GM21619 (cell line): Measurements from ENCODE around the gene PLCG2.

Source experiments
- ATAC-seq: cut with Tn5 transposase; IDR thresholded peaks from one replicate; pipeline ENCODE4 v1.9.1; 2021; ENCODE audit not compliant: unreplicated experiment

Gene PLCG2

DNA sequence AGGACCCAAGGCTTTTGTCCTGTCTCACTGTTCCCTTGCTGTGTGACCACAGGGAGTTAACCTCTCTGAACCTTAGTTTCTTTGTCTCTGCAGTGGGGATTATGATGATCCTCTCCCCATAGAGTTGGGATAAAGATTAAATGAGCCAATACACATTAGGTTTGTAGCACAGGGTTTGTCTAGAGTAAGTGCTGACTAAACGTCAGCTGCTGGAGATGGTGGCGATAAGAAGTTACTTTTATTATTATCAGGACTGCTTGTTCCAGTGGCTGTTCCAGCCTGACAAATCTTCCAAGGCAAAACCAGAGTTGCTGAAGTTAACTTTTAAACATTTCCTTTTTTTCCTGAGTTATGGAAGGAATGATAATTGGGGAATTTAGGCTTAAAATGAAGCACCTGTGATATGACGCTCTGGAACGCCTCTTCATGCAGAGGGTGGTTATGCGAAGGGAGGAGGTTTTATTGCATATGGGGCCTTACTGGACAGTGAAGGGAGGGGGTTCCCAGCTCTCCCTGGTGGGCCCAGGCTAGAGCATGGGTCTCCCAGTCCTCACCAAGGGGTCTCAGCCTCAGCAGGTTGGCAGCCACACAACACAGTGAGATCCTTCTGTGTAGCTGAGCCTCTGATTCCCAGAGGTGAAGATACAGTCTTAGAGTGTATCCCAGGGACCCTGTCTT lies 35.8 kb downstream of the PLCG2 start:
- no peak for ATAC-seq

GRCh38 chr16:81815429-81815766 lies 36.3 kb downstream of the PLCG2 start:
- ATAC-seq, result no peak

GRCh38 chr16:81816351-81816750 lies 37.3 kb downstream of the PLCG2 start:
- no peak for ATAC-seq

- no peak for ATAC-seq
Measured at GRCh38 chr16:81816793-81817210, 37.7 kb downstream of the PLCG2 start.

- ATAC-seq, result no peak
Measured at GRCh38 chr16:81817296-81817695, 38.2 kb downstream of the PLCG2 start.

GRCh38 chr16:81817789-81818567 lies 38.9 kb downstream of the PLCG2 start:
- ATAC-seq, result peak; percentile 26

GRCh38 chr16:81818568-81818896 lies 39.4 kb downstream of the PLCG2 start:
- no peak for ATAC-seq

DNA sequence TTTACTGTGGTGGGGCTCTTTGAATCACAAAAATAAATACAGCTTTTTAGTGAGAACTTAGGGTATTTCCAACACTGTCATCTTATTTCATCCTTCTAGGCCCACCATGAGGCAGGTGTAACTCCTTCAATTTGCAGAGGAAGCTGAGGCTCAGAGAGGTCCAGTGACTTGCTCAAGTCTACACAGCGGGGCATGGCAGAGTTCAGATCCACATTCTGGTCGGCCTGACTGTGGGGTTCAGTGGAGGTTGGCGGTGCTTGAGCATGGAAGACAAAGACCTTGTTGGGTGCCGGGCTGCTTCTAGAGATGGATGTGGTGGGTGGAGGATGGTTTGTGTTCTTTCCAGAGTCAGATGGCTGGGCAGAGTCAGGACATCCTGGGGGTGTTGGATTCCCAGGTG lies 39.8 kb downstream of the PLCG2 start:
- ATAC-seq, result no peak

DNA sequence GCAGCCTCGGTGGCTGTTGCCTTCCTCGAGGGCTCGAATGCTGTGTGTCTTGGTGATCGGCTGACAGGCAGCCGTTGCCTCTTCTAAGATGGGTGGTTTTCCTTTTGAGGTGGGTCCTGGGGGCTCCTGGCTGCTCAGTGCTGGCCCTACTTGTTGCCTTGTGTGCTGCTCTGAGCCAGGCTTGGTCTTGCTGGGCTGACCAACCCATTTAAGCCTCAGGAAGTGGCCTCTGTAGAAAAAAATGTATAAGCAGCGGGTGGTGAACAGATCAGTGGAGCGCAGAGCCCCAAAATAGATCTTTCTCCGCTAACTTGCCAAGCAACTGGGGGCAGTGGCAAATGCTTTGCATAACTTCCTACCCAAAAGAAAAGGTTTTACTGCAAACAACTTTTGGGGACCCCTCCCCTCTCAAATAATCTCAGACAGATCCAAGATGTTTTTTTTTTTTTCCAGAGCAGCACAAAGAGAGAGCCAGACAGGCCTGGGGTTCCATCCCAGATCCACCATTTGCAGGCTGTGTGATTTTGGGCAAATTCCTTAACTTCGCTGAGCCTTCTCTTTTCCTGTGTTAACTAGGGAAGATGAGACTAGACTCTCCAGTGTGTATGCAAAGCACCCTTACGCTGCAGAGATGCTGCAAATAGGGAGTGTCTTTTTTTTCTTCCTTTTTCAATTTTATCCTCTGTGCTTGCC lies 42.5 kb downstream of the PLCG2 start:
- ATAC-seq, result peak; percentile 45

DNA sequence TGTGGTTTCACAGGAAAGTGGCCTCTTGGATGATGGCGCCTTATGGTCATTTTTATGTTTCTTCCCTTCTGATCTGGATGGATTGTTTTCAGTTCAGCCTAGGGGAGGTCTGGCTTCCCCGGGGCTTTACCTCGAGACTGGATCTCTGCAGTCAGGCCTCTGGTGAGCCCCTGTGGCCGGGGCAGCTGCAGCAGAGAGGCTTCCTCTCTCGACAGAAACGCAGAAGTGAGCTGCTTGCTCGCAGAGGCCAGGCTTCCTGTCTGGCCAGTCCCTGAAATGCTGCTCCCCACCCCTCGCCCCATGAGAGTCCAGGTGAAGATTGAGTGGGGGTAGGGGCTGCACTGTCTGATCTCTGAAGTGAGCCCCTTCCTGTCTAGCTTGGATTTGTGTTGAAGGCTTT lies 44.0 kb downstream of the PLCG2 start:
- peak; percentile 48 for ATAC-seq

DNA sequence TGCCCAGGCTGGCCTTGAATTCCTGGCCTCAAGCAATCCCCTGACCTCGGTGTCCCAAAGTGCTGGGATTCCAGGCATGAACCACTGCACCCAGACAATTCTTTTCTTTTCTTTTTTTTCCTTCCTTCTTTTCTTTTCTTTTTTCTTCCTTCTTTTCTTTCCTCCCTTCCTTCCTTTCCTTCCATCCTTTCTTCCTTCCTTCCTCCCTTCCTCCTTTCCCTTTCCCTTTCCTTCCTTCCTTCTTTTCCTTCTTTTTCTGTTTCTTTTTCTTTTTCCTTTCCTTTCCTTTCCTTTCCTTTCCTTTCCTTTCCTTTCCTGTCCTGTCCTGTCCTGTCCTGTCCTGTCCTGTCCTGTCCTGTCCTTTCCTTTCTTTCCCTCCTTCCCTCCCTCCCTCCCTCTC lies 44.6 kb downstream of the PLCG2 start:
- ATAC-seq, result no peak

DNA sequence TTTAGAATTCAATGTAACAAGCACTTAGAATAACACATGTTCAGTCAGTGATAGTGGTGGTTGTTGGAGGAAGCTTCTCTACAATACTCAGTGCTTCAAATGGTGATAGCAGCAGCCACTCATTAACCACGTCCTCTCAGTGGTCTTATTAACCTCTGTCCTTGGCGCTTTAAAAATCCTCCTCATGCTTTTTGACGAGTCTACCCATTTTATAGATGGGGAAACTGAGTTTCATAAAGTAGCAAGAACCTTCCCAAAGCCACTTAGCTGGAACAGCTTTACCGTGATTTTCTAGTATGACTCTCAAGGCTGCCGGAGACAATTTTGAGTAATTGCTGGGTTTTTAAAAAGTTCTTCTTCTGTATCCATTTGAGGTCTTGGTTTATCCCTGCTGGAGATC lies 47.4 kb downstream of the PLCG2 start:
- ATAC-seq, result no peak

GRCh38 chr16:81830845-81831540 lies 51.9 kb downstream of the PLCG2 start:
- no peak for ATAC-seq

DNA sequence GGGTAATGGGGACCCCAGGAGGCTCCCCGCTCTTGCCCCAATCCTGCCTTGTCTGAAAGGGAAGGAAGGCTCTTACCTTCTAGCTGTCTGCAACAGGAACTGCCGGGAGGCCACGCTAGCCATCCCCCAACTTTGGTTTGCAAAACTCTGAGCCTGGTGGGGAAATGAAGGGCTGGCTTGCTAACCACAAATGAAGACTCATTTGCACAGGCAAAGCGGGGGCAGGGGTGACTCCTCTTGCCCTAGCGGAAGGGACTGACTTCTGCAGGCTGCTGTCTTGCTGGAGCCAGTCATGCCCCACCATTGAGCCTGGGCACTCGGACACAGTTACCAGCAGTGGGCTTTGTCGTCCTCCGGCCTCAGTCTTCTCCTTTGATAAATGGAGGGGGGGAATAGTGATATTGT lies 52.6 kb downstream of the PLCG2 start:
- peak; percentile 72 for ATAC-seq

GRCh38 chr16:81832801-81833547 lies 53.9 kb downstream of the PLCG2 start:
- no peak for ATAC-seq

GRCh38 chr16:81833751-81834150 lies 54.7 kb downstream of the PLCG2 start:
- ATAC-seq, result no peak

GRCh38 chr16:81834868-81835267 lies 55.8 kb downstream of the PLCG2 start:
- no peak for ATAC-seq

- ATAC-seq, result peak; percentile 67
Measured at GRCh38 chr16:81836279-81837054, 57.4 kb downstream of the PLCG2 start.

DNA sequence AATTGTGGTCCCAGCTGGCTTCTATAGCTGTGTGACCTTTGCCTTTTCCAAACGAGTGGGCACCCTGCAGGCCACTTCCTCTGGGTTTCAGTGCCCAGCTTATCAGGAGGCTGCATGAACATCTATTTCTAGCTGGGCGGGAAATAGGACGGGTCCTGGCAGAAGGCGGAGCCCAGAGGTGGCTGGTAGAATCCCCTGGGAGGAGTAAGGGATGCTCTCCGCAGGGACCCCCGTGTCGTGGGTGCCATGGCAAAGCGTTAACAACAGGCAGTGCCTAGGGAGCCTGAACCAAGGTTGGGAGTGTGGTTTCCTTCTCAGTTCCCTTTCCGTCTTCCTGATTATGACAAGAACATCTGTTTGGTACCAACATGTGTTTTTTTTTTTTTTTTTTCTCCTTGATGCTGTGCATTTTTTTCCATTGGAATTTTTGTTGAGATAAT lies 58.2 kb downstream of the PLCG2 start:
- ATAC-seq, result no peak

DNA sequence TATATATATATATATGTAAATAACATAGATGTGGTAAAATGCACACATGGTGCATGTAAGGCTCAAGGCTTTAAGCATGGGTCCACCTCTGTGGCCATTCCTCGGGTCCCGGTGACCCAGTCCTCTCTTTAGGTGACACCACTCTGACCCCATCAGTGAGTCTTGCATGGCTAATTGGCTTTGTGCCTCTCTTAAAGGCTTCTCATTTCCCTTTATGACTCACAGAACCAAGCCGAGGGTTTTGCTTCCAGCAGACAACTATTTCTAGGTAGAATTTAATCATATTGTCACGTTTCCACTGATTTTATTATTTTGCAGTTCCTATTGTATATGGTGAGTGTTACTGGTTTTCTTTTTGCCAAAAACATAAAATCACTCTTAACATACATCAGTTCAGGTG lies 59.7 kb downstream of the PLCG2 start:
- peak; percentile 45 for ATAC-seq
